HG03575 (cell line): ENCODE results near the gene NUDT7.

Experiments used
- ATAC-seq: cut with Tn5 transposase; IDR thresholded peaks from one replicate; pipeline ENCODE4 v1.9.1; 2021; ENCODE audit not compliant: unreplicated experiment, insufficient number of reproducible peaks, low FRiP score; ENCODE audit errors: extremely low read depth

The NUDT7 gene

DNA sequence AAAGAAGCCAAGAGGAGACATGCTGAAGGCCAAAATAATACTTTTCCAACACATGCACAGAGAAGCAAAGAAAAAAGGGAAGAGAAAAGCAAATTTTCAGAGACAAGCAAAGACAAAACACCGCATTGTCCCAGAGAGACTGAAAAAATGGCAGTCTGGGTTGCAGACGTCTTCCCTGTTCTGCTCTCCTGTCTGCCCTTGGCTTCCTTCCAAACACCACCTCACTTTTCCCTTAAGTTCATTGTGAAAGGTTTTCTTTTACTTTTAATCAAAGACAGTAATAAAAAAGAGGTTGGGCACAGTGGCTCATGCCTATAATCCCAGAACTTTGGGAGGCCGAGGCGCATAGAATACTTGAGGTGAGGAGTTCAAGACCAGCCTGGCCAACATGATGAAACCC, 44.9 kb downstream of the NUDT7 start:
- ATAC-seq: no peak

DNA sequence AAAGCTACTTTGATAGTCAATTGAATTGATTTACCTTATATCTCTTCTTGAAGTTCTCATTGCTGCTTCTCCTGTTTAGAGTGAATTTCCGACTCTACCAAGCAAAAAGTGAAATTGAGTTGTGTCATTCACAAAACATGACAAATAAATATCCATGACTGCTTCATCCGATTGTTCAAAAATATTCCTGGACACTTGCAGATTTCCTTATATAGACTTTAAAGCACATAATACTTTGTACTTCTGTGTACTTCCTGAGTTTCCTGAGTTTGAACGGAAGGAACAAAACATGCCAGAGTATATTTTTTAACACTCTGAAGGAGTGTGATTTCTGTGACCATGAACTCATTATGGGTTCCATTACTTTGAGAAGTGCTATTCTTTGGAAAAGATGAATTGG, 45.5 kb downstream of the NUDT7 start:
- ATAC-seq: no peak

DNA sequence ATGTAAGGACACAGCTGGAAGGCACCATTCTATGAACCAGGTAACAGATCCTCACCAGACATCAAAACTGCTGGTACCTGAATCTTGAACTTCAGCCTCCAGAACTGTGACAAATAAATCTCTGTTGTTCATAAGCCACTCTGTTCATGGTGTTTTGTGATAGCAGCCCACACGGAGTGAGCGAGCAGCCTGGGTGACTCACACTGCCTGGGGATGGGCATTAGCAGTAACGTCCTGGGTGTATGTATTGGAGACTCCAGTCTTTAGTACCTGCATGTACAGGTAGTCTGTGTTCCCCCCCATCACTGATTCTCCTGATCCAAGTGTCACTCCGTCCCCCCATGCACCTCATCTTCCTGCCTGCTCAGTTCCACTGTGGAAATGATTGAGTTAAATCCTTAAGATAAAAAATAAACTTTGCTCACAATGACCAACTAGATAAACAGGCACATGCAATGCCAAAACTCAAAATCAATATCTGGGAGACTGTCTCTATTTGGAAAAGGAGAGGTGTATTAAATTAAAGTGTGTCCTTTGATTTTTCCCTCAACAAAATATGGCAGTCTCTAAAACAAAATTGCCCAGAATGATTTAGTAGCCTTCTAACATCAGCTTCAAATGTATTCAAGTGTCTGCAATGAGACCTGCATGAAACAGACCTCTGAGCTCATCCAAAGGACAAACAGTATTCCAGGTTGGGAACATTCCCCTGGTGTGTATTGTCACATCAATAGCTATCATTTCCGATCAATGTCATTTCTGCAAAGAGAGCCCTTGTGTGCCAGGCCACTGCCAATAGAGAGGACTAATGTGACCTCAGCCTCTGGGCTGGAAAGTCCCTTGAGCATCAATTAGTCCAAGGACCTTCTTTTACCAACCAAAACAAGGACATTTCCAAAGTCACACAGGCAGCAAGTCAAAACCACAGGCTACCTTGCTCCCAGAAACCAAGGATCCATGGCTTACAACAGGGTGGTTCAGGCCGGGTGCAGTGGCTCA, 53.9 kb downstream of the NUDT7 start:
- no peak for ATAC-seq

DNA sequence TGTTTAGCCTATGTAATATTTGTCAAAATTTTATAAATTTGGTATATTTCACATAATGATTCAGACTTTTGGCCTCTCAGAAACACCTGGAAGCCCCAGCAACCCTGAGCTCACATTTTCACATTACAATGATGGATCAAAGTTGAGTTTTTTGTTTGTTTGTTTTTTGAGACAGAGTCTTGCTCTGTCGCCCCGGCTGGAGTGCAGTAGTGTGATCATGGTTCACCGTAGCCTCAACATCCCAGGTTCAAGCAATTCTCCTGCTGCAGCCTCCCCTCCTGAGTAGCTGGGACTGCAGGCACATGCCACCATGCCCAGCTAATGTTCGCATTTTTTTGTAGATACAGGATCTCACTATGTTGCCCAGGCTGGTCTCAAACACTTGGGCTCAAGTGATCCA, 55.4 kb downstream of the NUDT7 start:
- no peak for ATAC-seq

DNA sequence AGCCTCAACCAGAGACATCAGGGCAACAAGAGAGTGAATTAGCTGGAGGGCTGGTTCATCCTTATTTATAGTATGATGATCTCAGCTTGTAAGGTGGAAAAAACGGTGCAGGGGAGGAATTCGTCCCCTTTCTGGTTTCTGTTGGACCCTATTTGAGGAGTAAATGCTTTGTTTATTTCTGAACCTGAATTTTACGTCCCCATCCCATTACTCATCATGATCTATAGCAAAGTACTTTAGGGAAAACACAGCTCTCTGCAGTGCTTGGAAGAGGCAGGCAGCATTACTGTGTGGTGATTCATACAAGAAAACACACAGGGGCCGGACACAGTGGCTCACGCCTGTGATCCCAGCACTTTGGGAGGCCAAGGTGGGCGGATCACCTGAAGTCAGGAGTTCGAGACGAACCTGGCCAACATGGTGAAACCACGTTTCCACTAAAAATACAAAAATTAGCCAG, 58.1 kb downstream of the NUDT7 start:
- no peak for ATAC-seq

DNA sequence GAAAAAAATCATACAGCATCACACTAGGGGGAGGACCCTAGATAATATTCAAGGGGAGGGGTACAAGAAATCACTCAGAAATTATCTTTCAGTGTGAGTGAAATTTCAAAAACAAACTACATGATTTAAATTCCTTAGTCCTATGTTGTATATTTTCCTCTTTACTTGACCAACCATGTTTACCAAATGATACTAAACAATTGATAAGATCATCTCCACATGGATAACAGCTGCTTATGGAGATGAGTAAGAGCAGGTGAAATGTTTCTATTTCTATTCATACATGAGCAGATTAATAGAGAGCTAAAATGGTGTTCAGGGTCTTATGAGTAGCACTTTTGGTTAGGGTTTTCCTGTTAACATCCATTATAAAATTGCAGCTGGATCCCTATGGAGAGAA, 58.8 kb downstream of the NUDT7 start:
- no peak for ATAC-seq

DNA sequence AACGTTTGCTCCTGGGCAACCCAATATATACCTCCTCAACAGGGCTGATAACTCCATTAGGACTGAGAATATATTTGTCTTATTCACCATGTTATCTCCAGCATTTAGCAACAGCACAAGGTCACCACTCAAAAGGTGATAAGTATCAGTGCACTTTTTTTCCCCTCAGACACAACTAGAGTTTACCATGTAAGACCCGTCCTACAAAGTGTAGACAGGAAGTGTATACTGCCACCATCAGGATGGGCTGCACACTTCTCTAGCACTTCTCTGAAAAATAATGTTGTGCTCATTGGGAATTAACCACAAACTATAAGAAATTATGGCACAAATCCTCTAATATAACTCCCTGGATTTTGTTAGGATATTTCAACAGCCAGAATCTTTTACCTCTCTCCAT, 60.4 kb downstream of the NUDT7 start:
- ATAC-seq: no peak

DNA sequence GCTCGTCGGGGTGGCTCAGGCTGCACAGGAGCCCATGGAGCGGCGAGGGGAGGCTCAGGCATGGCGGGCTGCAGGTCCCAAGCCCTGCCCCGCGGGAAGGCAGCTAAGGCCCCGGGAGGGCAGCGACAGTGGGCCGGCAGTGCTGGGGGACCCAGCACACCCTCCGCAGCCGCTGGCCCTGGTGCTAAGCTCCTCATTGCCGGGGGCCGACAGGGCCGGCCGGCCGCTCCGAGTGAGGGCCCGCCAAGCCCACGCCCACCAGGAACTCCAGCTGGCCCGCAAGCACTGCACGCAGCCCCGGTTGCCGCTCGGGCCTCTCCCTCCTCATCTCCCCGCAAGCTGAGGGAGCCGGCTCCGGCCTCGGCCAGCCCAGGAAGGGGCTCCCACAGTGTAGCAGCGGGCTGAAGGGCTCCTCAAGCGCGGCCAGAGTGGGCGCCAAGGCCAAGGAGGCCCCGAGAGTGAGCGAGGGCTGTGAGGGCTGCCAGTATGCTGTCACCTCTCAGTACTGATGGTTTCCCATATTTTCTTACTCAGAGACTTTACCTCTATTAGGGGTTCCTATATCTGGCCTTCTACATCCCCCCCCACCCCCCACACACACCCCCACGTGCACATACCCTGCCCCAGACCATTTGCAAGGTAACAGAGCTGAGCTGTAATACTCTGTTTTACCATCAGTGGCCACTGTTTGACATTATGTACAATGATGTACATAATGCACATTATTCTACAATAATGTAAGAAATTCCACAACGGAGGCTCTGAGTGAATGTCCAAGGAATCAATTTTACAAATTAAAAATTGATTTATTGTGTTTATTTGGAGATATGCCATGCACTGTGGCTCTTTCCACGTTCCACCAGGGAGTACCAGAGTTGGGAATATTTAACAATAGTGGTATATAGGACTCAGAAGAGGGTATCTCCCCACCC, 62.4 kb downstream of the NUDT7 start:
- ATAC-seq: no peak

DNA sequence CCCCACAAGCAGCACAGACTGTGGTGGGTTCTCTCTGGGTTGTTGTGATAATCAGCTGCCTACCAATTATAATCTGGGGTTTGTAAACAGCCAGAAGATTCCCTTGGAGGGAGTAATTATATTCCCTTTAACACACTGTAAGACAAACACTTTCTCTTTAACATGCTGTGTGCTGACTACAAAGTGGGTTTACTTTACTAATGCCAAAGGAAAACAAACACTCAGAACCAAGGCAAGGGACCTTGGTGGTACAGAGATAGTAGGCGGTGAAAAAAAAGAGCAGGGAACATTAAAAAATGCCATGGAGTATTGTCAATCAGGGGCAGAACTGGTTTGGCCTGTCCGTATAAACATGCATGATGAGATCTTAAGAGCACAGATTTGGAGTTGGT, 63.1 kb downstream of the NUDT7 start:
- no peak for ATAC-seq

DNA sequence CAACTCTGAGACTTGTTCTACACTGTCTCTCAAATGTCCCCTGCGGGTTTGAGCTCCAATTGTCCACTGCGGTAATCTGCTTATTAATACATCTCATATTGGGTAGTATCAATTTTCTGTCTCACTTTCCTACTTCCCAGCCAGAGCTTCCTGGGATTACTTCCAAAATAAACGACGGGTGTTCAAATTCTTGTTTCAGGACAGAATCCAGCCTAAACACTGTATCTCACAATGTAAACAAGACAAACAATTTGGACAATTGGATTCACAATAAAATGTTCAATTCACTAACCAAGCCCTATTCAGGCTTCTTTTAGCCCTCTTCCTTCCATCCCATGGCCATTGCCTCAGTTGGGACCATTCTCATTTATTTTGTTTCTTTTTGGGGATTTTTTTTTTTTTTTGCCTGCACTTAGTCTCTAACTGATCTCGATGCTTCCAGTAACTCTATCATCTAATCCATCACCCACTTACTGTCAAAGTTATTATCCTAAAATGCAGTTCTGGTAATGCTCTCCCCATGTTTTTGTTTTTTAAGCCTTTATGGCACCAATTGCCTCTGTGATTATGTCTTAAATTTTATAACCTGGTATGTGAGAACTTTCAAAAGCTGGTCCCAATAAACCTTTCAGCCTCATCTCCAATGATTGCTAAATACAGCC, 64.0 kb downstream of the NUDT7 start:
- no peak for ATAC-seq

DNA sequence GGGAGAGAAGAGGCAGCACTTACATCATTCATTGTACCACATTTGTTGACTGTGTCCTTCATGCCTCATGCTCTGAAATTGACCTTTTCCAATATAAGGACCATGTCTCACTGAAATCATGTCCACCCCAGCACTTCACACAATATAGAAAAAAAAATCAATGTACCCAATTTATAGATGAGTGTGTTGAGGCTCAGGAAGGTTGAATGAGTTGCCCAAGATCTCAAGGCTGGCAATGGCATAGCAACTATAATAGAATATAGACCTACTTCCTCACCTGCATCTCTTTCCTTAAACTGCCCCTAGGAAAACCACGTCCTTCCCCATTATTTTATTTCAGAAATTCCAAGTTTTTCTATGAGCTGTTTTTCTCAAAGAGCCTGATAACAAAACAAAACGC, 65.1 kb downstream of the NUDT7 start:
- no peak for ATAC-seq

DNA sequence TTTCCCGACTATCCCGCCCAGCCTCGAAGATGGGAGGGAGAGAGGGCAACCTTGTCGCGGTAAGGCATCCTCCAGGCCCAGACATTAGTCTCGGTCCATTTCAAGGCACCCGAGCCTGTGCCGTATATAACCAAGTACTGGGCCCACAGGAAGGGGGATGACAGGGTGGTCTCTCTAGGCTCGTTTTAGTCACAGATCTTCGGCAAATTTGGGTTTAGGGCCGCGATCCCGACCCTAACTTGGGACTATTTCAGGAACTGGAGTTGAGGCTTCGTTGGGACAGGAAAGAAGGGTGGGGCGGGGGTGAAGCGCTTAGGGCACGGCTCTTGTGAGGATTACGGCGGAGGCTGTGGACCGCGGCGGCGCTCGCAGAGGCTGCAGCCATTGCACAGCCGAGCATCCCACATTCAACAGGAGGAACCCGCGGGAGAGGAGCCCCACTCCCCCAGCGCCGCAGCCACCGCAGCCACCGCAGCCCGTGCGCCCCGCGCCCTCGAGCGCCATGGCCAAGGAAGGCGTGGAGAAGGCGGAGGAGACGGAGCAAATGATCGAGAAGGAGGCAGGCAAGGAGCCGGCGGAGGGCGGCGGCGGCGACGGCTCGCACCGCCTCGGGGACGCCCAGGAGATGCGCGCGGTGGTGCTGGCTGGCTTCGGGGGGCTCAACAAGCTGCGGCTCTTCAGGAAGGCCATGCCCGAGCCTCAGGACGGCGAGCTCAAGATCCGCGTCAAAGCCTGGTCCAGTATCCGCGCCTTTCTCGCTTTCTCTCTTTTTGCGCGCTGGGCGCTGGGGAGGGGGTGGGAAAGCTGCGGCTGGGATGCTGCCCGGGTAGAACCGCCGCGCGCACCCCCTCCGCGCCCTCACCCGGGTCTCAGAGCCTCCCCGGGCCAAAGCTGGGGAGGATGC, 66.1 kb downstream of the NUDT7 start, which contains the start of gene VAT1L:
TSS of gene VAT1L (plus strand) at position 384 of the 904 bp plus-strand sequence. CDS start at position 503, 119 bp downstream.
- no peak for ATAC-seq

DNA sequence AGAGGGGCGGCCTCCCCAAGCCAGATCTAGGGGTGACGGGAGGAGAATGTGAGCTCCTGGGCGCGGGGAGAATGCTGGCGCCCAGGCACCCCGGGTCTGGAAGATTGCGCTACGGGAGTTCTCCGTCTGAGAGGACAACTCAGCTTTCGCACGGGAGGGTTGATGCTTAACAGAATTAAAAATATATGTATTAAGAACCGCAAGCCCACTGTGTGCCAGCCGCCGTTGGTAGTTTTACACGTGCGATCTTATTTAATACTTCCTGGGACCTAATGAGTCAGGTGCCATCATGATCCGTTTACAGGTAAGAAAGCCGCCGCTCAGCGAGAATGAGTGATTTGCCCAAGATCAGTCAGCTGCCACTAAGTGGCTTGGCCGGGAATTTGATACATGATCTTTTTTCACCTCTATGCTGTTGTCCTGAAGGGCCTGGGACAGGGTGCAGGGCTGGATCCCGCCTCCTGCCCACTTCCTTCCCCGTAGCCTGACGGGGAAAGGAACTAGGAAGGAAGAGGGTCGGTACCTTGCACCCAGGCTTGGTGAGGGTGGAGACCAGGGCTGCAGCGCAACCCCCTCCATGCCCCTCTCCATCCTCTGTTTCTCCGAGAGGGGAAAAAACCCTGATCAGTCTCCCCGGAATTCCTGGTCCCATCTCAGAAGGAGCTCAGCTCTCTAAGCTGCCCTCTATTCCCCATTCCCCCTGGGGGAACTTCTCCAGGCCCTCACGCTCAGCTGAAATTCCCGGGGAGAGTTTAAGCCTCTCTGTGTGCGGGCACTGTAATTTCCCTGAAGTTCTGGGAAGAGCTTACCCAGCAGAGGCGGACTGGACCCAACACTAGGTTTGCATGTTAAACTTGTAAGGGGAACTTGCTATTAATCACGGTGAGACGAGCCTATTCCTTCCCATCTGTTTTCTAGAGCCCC, 67.0 kb downstream of the NUDT7 start:
- no peak for ATAC-seq

DNA sequence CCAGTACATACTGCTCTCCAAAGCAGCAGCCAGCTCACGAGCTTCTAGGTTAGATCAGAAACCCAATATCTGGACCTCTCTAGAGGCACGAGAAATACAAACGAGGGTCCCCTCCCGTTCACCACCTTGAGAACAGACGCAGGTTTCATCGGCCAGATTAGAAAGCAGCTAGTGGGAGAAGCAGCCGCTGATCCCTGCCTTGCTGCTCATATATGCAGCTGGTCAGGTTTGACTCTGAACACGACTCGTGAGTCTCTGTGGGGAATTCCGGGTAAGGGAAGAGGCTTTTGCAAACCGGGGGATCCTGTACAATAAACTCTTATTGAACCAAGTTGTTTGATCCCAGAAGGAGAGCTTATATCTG, 67.7 kb downstream of the NUDT7 start:
- ATAC-seq: no peak

DNA sequence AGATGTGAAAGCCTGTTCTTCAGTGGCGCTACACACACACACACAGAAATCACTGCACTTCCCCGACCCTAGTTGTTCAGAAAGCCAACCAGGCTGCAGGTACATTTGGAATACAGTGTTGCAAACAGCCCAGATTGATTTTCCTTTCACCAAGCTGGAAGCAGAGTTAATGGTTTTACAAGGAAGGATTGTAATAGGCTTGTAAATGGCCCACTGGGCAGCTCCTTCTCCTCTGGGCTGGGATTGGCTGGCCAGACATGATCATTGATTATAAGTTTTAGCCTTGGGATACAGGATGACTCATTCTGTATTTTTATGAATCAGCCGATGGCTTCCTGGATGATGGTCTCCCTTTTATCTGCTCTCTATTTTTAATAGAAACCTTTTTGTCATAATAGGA, 68.6 kb downstream of the NUDT7 start:
- no peak for ATAC-seq
